Prostate gland (tissue), 2 donors: Measurements from ENCODE around the gene SEMA4C. TPM values are rescaled to one million over a fixed set of nuclear protein-coding genes. Genes with fewer than 3 reads are reported as not detected.

Experiments used
- DNase-seq: peaks from one replicate; pipeline ENCODE4 v3.0.0-alpha.2; 2019; ENCODE audit warnings: low spot score
- H3K27ac ChIP-seq, 2 donors: fragments of 200-600 bp; sonication (generic); 2 replicates each; pipeline ENCODE4 v1.5.1; 2017 to 2019
- H3K27me3 ChIP-seq: fragments of 200-600 bp; sonication (generic); replicated peaks from 2 replicates; pipeline ENCODE4 v1.5.1; 2019; ENCODE audit not compliant: insufficient read depth
- H3K36me3 ChIP-seq, 2 donors: fragments of 200-600 bp; sonication (generic); 1 replicate in 1 of 2; 2 replicates in 1 of 2; pipeline versions ENCODE4 v1.5.1 to v1.8.1; 2017 to 2019
- H3K4me1 ChIP-seq: fragments of 200-600 bp; sonication (generic); replicated peaks from 2 replicates; pipeline ENCODE4 v1.5.1; 2019
- H3K4me3 ChIP-seq, 2 donors: fragments of 200-600 bp; sonication (generic); 2 replicates each; pipeline ENCODE4 v1.5.1; 2017 to 2019
- H3K9me3 ChIP-seq: fragments of 200-600 bp; sonication (generic); 2 replicates; pipeline ENCODE4 v1.5.1; 2017
- POLR2A ChIP-seq: fragments of 450-650 bp; IDR thresholded peaks from one replicate; pipeline ENCODE4 v1.6.1; 2016; ENCODE audit warnings: antibody characterized with exemption, mild to moderate bottlenecking
- POLR2AphosphoS5 ChIP-seq: sonication (generic); formaldehyde crosslinking; IDR thresholded peaks from one replicate; pipeline ENCODE4 v1.6.1; 2017; ENCODE audit warnings: antibody characterized with exemption
- WGBS: methylation state at CpG from one replicate; pipeline ENCODE4 v1.1.5; 2018; 5-methylcytosine and 5-hydroxymethylcytosine counted together
- intact Hi-C: fragments of 100-400 bp; cut with DNase I; formaldehyde crosslinking; loops from one replicate; pipeline ENCODE4 v1.14.2; 2022
- total RNA-seq, 2 donors: library from RNA; depleted of rRNA; stranded (reverse); fragments of >200 nt; gene quantifications; one replicate each; pipeline ENCODE4 v1.1.0, GENCODE V29; 2016
- TF ChIP-seq, protein P1 (sequence below), 4 experiments: fragments of 200-600 bp in 2 of 4; fragments of 450-650 bp in 2 of 4; sonication (generic) in 2 of 4; IDR thresholded peaks; 1 replicate in 3 of 4; 2 replicates in 1 of 4; pipeline ENCODE4 v1.5.1; 2016 to 2019; ENCODE audit warnings: antibody characterized with exemption in 4 of 4, mild to moderate bottlenecking in 2 of 4, moderate library complexity in 2 of 4

The SEMA4C gene
- total RNA-seq, 2 donors from 2014 or later, result 35.8 to 45.9 TPM

- no peaks in the 10 kb centered on the region for H3K4me1 ChIP-seq
- WGBS, result 91% methylated on average over 8 of the region's 8 CpGs
- no peaks in the 10 kb centered on the region for H3K36me3 ChIP-seq
- H3K27me3 ChIP-seq, result no peaks in the 10 kb centered on the region
- TF ChIP-seq POLR2A, result no peak
- TF ChIP-seq, protein P1, sequence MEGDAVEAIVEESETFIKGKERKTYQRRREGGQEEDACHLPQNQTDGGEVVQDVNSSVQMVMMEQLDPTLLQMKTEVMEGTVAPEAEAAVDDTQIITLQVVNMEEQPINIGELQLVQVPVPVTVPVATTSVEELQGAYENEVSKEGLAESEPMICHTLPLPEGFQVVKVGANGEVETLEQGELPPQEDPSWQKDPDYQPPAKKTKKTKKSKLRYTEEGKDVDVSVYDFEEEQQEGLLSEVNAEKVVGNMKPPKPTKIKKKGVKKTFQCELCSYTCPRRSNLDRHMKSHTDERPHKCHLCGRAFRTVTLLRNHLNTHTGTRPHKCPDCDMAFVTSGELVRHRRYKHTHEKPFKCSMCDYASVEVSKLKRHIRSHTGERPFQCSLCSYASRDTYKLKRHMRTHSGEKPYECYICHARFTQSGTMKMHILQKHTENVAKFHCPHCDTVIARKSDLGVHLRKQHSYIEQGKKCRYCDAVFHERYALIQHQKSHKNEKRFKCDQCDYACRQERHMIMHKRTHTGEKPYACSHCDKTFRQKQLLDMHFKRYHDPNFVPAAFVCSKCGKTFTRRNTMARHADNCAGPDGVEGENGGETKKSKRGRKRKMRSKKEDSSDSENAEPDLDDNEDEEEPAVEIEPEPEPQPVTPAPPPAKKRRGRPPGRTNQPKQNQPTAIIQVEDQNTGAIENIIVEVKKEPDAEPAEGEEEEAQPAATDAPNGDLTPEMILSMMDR (IDR thresholded peaks at IDR 0.05), result no peak
- TF ChIP-seq POLR2AphosphoS5, result no peak
- H3K9me3 ChIP-seq, result no peaks in the 10 kb centered on the region
- no peak overlapping the region for H3K27ac ChIP-seq
- DNase-seq, result no peak
- intact Hi-C loops, result no loop called here
- no peak overlapping the region for H3K4me3 ChIP-seq
These were observed 28.2 kb upstream of the SEMA4C start for GRCh38 chr2:96898135-96898505.

GRCh38 chr2:96897491-96898134, 27.7 kb upstream of the SEMA4C start:
- DNase-seq, result no peak
- H3K9me3 ChIP-seq, result no peaks in the 10 kb centered on the region
- H3K27ac ChIP-seq, result no peak overlapping the region
- no peaks in the 10 kb centered on the region for H3K36me3 ChIP-seq
- WGBS, result 67% methylated on average over 11 of the region's 11 CpGs
- no peak for TF ChIP-seq POLR2AphosphoS5
- TF ChIP-seq POLR2A, result no peak
- TF ChIP-seq, protein P1 (IDR thresholded peaks at IDR 0.05), result no peak
- no peak overlapping the region for H3K4me3 ChIP-seq
- no peaks in the 10 kb centered on the region for H3K27me3 ChIP-seq
- H3K4me1 ChIP-seq, result no peaks in the 10 kb centered on the region
- intact Hi-C loops, result no loop called here

DNA sequence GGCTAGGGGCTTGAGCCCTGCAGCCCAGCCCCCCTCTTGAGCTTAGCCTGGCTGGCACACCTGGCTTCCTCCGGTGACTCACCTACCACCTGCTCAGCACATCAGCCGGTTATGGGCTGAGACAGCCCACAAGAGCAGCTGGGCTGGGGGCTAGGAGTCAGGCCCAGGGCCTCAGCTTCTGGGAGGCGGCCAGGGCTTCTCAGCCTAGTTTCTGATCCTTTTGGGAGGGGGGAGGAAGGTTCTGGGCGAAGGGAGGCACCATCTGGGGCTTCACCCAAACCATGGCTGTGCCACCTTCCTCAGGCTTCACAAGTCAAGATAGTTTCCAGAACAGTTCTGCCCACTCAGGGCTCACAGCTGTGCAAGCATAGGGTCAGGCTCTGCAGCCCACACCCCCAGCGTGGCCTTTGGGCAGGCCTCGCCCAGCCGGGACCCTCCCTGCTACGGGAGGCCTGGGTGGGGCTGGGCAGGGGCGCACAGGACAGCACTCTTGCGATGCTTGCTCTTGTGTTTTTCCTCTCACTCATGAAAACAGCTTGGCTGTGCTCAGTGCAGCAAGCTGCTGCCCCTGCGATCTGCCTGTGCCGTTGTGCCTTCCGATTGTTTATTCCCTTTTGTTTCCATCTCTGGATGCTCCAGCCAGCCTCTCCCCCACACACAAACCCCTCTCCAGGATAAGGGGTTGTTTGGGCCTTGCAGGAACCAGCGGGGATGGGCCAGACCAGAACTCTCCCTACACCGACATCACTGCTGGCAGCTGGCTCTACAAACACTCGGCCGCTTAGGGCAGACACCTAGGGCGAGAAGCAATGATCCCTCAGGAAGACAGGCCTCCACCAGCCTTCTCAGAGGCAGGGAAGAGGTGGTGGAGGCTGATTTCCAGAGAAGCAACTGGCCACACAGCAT, 26.1 kb upstream of the SEMA4C start:
- DNase-seq, result no peak
- Histone ChIP-seq H3K4me3 (no peak overlapping the region), H3K9me3 (no peaks in the 10 kb centered on the region), H3K36me3 (no peaks in the 10 kb centered on the region), H3K27ac (peak overlapping the region in 1 of 2 donors; percentile 10), H3K4me1 (no peaks in the 10 kb centered on the region), H3K27me3 (no peaks in the 10 kb centered on the region)
- WGBS, result 36% methylated on average over 18 of the region's 18 CpGs
- intact Hi-C loops, result no loop called here
- TF ChIP-seq POLR2A (no peak), POLR2AphosphoS5 (no peak)
- TF ChIP-seq, protein P1 (IDR thresholded peaks at IDR 0.05), result no peak

DNA sequence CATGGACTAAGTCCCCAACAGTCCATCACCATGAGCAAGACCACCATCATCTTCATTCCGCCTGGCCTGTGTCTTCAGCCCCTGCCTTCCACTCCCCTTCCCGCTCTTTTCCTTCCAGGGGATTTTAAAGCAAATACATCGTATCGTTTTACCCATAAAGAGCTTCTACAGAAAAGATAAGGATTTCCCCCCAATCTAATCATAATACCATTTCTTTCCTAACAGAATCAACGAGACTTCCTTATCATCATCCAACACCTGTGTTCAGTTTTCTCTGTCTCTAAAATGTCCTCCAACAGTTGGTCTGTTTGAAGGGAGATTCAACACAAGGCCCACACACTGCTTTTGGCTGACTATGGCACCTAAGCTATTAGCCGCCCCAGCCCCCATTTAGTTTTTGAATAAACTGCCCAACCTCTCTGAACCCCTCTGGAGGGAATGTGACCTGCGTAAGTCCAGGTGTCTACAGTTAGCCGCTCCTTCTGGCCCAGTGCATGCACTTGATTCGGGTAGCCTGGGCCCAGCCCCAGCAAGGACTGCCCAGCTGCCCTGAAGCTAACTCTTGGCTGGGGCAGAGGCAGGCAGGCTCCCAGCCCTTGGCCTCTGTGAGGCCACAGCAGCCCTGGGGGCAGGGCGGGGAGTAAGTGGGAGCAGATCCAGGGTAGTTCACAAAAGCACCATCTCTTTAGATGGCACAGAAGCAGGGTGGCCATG, 25.3 kb upstream of the SEMA4C start:
- Histone ChIP-seq H3K27ac (peak overlapping the region in 1 of 2 donors; percentile 10), H3K9me3 (no peaks in the 10 kb centered on the region), H3K4me1 (no peaks in the 10 kb centered on the region), H3K27me3 (no peaks in the 10 kb centered on the region), H3K4me3 (no peak overlapping the region), H3K36me3 (no peaks in the 10 kb centered on the region)
- no peak for DNase-seq
- TF ChIP-seq, protein P1 (IDR thresholded peaks at IDR 0.05), result no peak
- TF ChIP-seq POLR2AphosphoS5 (no peak), POLR2A (no peak)
- intact Hi-C loops, result no loop called here
- WGBS, result 71% methylated on average over 10 of the region's 10 CpGs
